ENCODE results near the gene AKR7A2. TPM values are rescaled to one million over a fixed set of nuclear protein-coding genes. Genes with fewer than 3 reads are reported as not detected.

Gene AKR7A2
- total and polyA plus RNA-seq, 9 of the 15 experiments (the other 6 are each of a cell fraction or from before 2014, with no cell fraction given), result 2.0 to 78.4 (median 49.4) TPM

DNA sequence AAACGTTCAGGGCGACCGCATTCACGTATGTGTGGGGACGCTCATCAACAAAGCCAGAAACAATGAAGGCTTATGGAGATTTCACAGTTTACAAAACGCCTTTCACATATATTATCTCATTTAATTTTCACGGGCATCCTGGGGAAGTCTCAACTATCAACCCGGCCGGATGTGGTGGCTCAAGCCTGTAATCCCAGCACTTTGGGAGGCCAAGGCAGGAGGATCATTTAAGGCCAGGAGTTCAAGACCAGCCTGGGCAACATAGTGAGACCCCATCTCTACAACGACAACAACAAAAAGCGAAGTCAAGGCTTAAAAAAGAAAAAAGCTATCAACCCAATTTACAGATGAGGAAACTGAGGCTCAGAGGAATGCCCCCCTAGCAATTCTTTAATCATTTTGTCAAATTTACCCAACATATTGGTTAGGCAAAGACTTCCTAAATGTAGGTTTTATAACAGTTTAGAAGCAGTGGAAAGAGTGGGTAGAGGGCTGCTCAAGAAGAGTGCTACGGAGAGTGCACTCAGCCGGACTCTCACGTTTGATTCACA is 28.5 kb upstream of the AKR7A2 start:
- in situ Hi-C loops (cut with MboI) (loop anchor here (5.0 kb wide), 1 partner anchor 312 kb away; no protein-coding TSS in a partner anchor), intact Hi-C loops (cut with micrococcal nuclease) (loop anchor here (5.0 kb wide), 1 partner anchor 242 kb away; no protein-coding TSS in a partner anchor)
- DNase-seq (ENCODE audit: extremely low read depth in 1 of 4, low spot score in 3 of 4), result no peak
- H3K27me3 ChIP-seq (ENCODE audit: control insufficient read depth in 2 of 2, insufficient read depth in 2 of 2, low read length in 2 of 2), result no peaks in the 10 kb centered on the region
- no peaks in the 10 kb centered on the region for H3K79me2 ChIP-seq (ENCODE audit: control insufficient read depth, insufficient read depth, low read length)
- ChIA-PET CTCF (ENCODE audit: low intra/inter-chr PET ratio) (interaction anchor here (2.1 to 2.5 kb wide), 2 partner anchors 242 to 311 kb away, joined by 5 to 10 read pairs; no protein-coding TSS in a partner anchor), POLR2A (no interaction called here)
- FAIRE-seq, result no peak
- no TSS peak for BruUV-seq (replicated peaks)
- no peak overlapping the region for H3K4me3 ChIP-seq
- H3K4me2 ChIP-seq (ENCODE audit: insufficient read depth, low read length), result no peak overlapping the region
- no peaks in the 10 kb centered on the region for H3K9me3 ChIP-seq (replicated peaks; ENCODE audit: control insufficient read depth, insufficient read depth, low read depth, low read length)
- ATAC-seq, result no peak
- 87% methylated on average over 14 of the region's 14 CpGs for WGBS (ENCODE audit: insufficient coverage, low coverage, missing lambda C conversion rate)
- peaks cover 14% of the 10 kb centered on the region; the same call in 1 of the 2 replicates for H4K20me1 ChIP-seq (replicated peaks; ENCODE audit: control insufficient read depth, insufficient read depth, low read length)
- H3K9ac ChIP-seq (ENCODE audit: insufficient read depth in 1 of 2, low read depth in 2 of 2, low read length in 2 of 2), result peak overlapping the region in 1 of 2 experiments; percentile 58; a peak in 2 of 4 replicates
- peaks cover 47% of the 10 kb centered on the region; the same call in 2 of the 3 replicates for H3K36me3 ChIP-seq (ENCODE audit: control insufficient read depth, insufficient read depth, low read length)
- peaks cover 11% of the 10 kb centered on the region for H3K9me1 ChIP-seq (ENCODE audit: control insufficient read depth, insufficient read depth, low read length)
- H3K4me1 ChIP-seq (replicated peaks in 1 of 2; ENCODE audit: control insufficient read depth in 2 of 2, insufficient read depth in 2 of 2, low read length in 2 of 2), result peaks cover 4 to 51% of the 10 kb centered on the region in 2 experiments; a peak in 4 of 5 replicates
- no peak overlapping the region for H2AFZ ChIP-seq (ENCODE audit: low read depth, low read length)
- H3K27ac ChIP-seq (ENCODE audit: extremely low read depth, low read depth, low read length), result no peak overlapping the region
- TF ChIP-seq NELFE (IDR thresholded peaks at IDR 0.05; ENCODE audit: insufficient read depth, insufficient read length), result no peak
- TF ChIP-seq, protein P1, sequence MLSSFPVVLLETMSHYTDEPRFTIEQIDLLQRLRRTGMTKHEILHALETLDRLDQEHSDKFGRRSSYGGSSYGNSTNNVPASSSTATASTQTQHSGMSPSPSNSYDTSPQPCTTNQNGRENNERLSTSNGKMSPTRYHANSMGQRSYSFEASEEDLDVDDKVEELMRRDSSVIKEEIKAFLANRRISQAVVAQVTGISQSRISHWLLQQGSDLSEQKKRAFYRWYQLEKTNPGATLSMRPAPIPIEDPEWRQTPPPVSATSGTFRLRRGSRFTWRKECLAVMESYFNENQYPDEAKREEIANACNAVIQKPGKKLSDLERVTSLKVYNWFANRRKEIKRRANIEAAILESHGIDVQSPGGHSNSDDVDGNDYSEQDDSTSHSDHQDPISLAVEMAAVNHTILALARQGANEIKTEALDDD (IDR thresholded peaks at IDR 0.05), result no peak
- no peak for TF ChIP-seq FOS (IDR thresholded peaks at IDR 0.05; ENCODE audit: extremely low read depth, insufficient read length)
- TF ChIP-seq, protein P2, sequence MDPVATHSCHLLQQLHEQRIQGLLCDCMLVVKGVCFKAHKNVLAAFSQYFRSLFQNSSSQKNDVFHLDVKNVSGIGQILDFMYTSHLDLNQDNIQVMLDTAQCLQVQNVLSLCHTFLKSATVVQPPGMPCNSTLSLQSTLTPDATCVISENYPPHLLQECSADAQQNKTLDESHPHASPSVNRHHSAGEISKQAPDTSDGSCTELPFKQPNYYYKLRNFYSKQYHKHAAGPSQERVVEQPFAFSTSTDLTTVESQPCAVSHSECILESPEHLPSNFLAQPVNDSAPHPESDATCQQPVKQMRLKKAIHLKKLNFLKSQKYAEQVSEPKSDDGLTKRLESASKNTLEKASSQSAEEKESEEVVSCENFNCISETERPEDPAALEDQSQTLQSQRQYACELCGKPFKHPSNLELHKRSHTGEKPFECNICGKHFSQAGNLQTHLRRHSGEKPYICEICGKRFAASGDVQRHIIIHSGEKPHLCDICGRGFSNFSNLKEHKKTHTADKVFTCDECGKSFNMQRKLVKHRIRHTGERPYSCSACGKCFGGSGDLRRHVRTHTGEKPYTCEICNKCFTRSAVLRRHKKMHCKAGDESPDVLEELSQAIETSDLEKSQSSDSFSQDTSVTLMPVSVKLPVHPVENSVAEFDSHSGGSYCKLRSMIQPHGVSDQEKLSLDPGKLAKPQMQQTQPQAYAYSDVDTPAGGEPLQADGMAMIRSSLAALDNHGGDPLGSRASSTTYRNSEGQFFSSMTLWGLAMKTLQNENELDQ (CRISPR knock-in tag; IDR thresholded peaks at IDR 0.05; ENCODE audit: borderline replicate concordance), result no peak
- peak in 1 of 2 experiments; percentile 29; a peak in 1 of 4 replicates for TF ChIP-seq RCOR1 (IDR thresholded peaks at IDR 0.05; ENCODE audit: borderline replicate concordance in 1 of 2, low read depth in 2 of 2, low read length in 2 of 2)
- TF ChIP-seq ARHGAP35 (IDR thresholded peaks at IDR 0.05; ENCODE audit: partially characterized antibody), result no peak
- TF ChIP-seq ZNF644 (tag; IDR thresholded peaks at IDR 0.05; ENCODE audit: low read depth), result no peak
- no peak for TF ChIP-seq MIER1 (IDR thresholded peaks at IDR 0.05; ENCODE audit: low read depth)
- TF ChIP-seq, protein P3, sequence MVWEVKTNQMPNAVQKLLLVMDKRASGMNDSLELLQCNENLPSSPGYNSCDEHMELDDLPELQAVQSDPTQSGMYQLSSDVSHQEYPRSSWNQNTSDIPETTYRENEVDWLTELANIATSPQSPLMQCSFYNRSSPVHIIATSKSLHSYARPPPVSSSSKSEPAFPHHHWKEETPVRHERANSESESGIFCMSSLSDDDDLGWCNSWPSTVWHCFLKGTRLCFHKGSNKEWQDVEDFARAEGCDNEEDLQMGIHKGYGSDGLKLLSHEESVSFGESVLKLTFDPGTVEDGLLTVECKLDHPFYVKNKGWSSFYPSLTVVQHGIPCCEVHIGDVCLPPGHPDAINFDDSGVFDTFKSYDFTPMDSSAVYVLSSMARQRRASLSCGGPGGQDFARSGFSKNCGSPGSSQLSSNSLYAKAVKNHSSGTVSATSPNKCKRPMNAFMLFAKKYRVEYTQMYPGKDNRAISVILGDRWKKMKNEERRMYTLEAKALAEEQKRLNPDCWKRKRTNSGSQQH (CRISPR knock-in tag; IDR thresholded peaks at IDR 0.05), result no peak
- TF ChIP-seq, protein P4, sequence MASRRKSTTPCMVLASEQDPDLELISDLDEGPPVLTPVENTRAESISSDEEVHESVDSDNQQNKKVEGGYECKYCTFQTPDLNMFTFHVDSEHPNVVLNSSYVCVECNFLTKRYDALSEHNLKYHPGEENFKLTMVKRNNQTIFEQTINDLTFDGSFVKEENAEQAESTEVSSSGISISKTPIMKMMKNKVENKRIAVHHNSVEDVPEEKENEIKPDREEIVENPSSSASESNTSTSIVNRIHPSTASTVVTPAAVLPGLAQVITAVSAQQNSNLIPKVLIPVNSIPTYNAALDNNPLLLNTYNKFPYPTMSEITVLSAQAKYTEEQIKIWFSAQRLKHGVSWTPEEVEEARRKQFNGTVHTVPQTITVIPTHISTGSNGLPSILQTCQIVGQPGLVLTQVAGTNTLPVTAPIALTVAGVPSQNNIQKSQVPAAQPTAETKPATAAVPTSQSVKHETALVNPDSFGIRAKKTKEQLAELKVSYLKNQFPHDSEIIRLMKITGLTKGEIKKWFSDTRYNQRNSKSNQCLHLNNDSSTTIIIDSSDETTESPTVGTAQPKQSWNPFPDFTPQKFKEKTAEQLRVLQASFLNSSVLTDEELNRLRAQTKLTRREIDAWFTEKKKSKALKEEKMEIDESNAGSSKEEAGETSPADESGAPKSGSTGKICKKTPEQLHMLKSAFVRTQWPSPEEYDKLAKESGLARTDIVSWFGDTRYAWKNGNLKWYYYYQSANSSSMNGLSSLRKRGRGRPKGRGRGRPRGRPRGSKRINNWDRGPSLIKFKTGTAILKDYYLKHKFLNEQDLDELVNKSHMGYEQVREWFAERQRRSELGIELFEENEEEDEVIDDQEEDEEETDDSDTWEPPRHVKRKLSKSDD (conservative IDR thresholded peaks at IDR 0.05; ENCODE audit: low read length), result no peak
- TF ChIP-seq ZC3H4 (CRISPR knock-in tag; IDR thresholded peaks at IDR 0.05; ENCODE audit: borderline replicate concordance), result no peak

Data from K562 (cell line).